Measurements from ENCODE around the gene GPC5. TPM values are rescaled to one million over a fixed set of nuclear protein-coding genes. Genes with fewer than 3 reads are reported as not detected.
A peak's percentile ranks its signal among the peaks of the same experiment; 100 is the strongest.

GPC5 gene
- total RNA-seq, 2 donors from 2014 or later = 0.22 to 0.51 TPM

- Histone ChIP-seq H3K27ac (ENCODE audit: low read depth, low read length) (no peak overlapping the region), H3K36me3 (ENCODE audit: control insufficient read depth, insufficient read depth, low read length) (no peaks in the 10 kb centered on the region), H3K4me3 (ENCODE audit: low read length) (no peak overlapping the region), H3K27me3 (ENCODE audit: control insufficient read depth, insufficient read depth, low read length, poor library complexity, severe bottlenecking) (no peaks in the 10 kb centered on the region), H3K9me3 (ENCODE audit: control insufficient read depth, low read length) (no peaks in the 10 kb centered on the region), H3K4me1 (ENCODE audit: control insufficient read depth, insufficient read depth, low read length) (no peaks in the 10 kb centered on the region), H3K9ac (ENCODE audit: extremely low read depth, low read length, poor library complexity, severe bottlenecking) (no peak overlapping the region)
- H3K36me3 Mint-ChIP-seq (ENCODE audit: low read depth) = no peaks in the 10 kb centered on the region
- WGBS, 2 experiments (ENCODE audit: insufficient coverage in 1 of 2, insufficient read length in 1 of 2) = 74 to 81% methylated on average over 3 to 4 of the region's 4 CpGs
- H3K27me3 Mint-ChIP-seq (ENCODE audit: insufficient read depth) = no peaks in the 10 kb centered on the region
- TF ChIP-seq CTCF (conservative IDR thresholded peaks at IDR 0.05) = no peak
- peaks cover 16% of the 10 kb centered on the region for H3K4me1 Mint-ChIP-seq
- DNase-seq = no peak
- no peaks in the 10 kb centered on the region for H3K9me3 Mint-ChIP-seq
- H3K4me3 Mint-ChIP-seq = no peak overlapping the region
- H3K27ac Mint-ChIP-seq = no peak overlapping the region
These were observed 820.2 kb downstream of the GPC5 start for GRCh38 chr13:92218615-92219014.

GRCh38 chr13:92221916-92222315 lies 823.5 kb downstream of the GPC5 start:
- no peak overlapping the region for H3K27ac Mint-ChIP-seq

DNA sequence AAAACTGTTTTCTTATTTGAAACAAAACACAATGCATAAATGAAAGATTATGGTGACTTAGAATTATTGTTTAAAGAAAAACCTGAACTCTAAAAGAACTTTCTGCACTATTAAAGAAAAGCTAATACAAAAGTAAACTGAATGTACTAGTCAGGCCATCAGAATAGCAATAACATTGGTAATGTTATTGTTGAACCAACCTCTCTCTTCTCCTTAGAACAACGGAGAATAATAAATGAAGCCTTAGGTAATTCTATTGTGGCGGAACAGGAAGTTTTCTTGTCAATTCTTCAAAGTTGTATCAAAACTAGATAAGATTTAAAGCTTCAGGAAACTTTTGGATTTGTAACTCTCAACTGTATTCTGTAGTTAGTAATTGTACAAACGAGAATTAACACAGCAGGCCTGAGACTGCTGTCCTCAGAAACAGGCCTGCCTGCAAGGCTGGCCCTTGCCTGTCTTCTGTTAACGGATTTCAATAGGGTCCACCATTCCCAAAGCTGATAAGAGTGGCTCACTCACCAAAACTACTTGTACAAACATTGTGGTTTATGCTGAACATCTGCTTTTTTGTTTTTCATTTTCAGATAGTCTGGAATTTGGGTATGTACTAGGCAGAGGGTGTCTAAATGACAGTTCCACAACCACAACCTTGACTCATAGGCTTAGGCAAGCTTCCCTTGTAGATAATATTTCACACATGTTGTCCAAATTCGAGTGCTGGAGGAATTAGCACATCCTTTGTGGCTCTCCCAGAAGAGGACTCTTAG lies 825.8 kb downstream of the GPC5 start:
- no peak overlapping the region for H3K27ac Mint-ChIP-seq

More at GRCh38 chr13:92221916-92222315, 823.5 kb downstream of the GPC5 start:
- TF ChIP-seq CTCF (conservative IDR thresholded peaks at IDR 0.05) = no peak
- H3K27ac ChIP-seq (ENCODE audit: low read depth, low read length) = no peak overlapping the region
- H3K4me3 Mint-ChIP-seq = no peak overlapping the region
- no peaks in the 10 kb centered on the region for H3K9me3 ChIP-seq (ENCODE audit: control insufficient read depth, low read length)
- no peaks in the 10 kb centered on the region for H3K36me3 ChIP-seq (ENCODE audit: control insufficient read depth, insufficient read depth, low read length)
- H3K27me3 Mint-ChIP-seq (ENCODE audit: insufficient read depth) = no peaks in the 10 kb centered on the region
- H3K9me3 Mint-ChIP-seq = no peaks in the 10 kb centered on the region
- WGBS, 2 experiments (ENCODE audit: insufficient coverage in 1 of 2, insufficient read length in 1 of 2) = 77 to 92% methylated on average over 2 to 4 of the region's 4 CpGs
- H3K4me3 ChIP-seq (ENCODE audit: low read length) = peak overlapping the region; percentile 5
- H3K27me3 ChIP-seq (ENCODE audit: control insufficient read depth, insufficient read depth, low read length, poor library complexity, severe bottlenecking) = no peaks in the 10 kb centered on the region
- DNase-seq = no peak
- no peaks in the 10 kb centered on the region for H3K36me3 Mint-ChIP-seq (ENCODE audit: low read depth)
- no peaks in the 10 kb centered on the region for H3K4me1 ChIP-seq (ENCODE audit: control insufficient read depth, insufficient read depth, low read length)
- H3K9ac ChIP-seq (ENCODE audit: extremely low read depth, low read length, poor library complexity, severe bottlenecking) = no peak overlapping the region
- H3K4me1 Mint-ChIP-seq = peaks cover 20% of the 10 kb centered on the region

More for the DNA sequence above, 825.8 kb downstream of the GPC5 start:
- H3K27ac ChIP-seq (ENCODE audit: low read depth, low read length) = no peak overlapping the region
- H3K36me3 ChIP-seq (ENCODE audit: control insufficient read depth, insufficient read depth, low read length) = no peaks in the 10 kb centered on the region
- no peak for TF ChIP-seq CTCF (conservative IDR thresholded peaks at IDR 0.05)
- no peaks in the 10 kb centered on the region for H3K27me3 Mint-ChIP-seq (ENCODE audit: insufficient read depth)
- H3K9ac ChIP-seq (ENCODE audit: extremely low read depth, low read length, poor library complexity, severe bottlenecking) = no peak overlapping the region
- H3K9me3 ChIP-seq (ENCODE audit: control insufficient read depth, low read length) = no peaks in the 10 kb centered on the region
- 81 to 89% methylated on average over 3 to 5 of the region's 5 CpGs for WGBS, 2 experiments (ENCODE audit: insufficient coverage in 1 of 2, insufficient read length in 1 of 2)
- peaks cover 15% of the 10 kb centered on the region for H3K4me1 Mint-ChIP-seq
- H3K36me3 Mint-ChIP-seq (ENCODE audit: low read depth) = no peaks in the 10 kb centered on the region
- H3K4me3 ChIP-seq (ENCODE audit: low read length) = no peak overlapping the region
- no peaks in the 10 kb centered on the region for H3K27me3 ChIP-seq (ENCODE audit: control insufficient read depth, insufficient read depth, low read length, poor library complexity, severe bottlenecking)
- H3K4me3 Mint-ChIP-seq = no peak overlapping the region
- no peaks in the 10 kb centered on the region for H3K4me1 ChIP-seq (ENCODE audit: control insufficient read depth, insufficient read depth, low read length)
- no peak for DNase-seq
- no peaks in the 10 kb centered on the region for H3K9me3 Mint-ChIP-seq
